ENCODE results near the gene SLC9A7. TPM values are rescaled to one million over a fixed set of nuclear protein-coding genes. Genes with fewer than 3 reads are reported as not detected.

Gene SLC9A7
- total RNA-seq = 7.2 and 11.8 TPM in 2 replicates

GRCh38 chrX:46758956-46759644, at the start of gene SLC9A7:
TSS of gene SLC9A7 (minus strand) at chrX:46759118. CDS start at chrX:46759029, 89 bp downstream.

DNA sequence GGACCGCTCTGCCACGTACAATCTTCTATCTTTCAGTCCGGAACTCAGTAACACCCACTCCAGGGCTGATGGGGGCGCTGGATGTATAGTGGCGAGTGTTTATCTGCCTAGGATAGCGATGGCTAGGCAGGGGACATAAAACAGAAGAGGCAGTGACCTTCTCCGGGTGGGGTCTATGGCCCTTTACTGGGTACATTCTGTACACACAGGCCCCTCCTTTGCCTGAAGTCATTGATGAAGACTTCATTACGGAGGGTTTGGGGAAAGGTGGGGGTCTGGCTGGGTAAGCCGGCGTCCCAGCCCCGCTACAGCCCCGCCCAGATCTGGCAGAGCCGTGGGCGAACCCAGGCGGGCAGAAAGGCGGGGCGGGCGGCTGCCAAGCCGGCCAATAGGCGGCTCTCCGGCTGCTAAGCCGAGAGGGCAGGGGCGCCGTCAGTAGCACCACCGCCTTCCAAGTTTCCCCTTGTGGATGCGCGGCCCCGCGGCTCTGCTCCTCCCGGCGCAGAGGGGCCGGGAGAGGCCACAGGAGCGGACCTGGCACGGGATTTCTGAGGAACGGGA, 185.5 kb downstream of the SLC9A7 start, which contains the start of gene CHST7:
TSS of gene CHST7 (plus strand) at position 435 of the 561 bp plus-strand sequence. CDS start 167 bp downstream, outside the sequence.

Other genes starting within 250 kb of the SLC9A7 start
- gene ZNF674, start 213.7 kb downstream of the SLC9A7 start, total RNA-seq = 0.79 and 1.8 TPM in 2 replicates
- 7.6 and 8.7 TPM in 2 replicates for gene CHST7, start 185.4 kb downstream of the SLC9A7 start, total RNA-seq
- 12.7 and 12.9 TPM in 2 replicates for gene RP2, start 77.9 kb upstream of the SLC9A7 start, total RNA-seq
- gene JADE3, start 153.3 kb upstream of the SLC9A7 start, total RNA-seq = 4.0 and 6.1 TPM in 2 replicates

Data from airway epithelial cell (primary cell).